H1 (cell line): Measurements from ENCODE around the gene WRAP53. TPM values are rescaled to one million over a fixed set of nuclear protein-coding genes. Genes with fewer than 3 reads are reported as not detected.

Experiments used
- BCL11A ChIP-seq, 2 experiments: IDR thresholded peaks; one replicate each; pipeline ENCODE4 v1.6.1; 2011; ENCODE audit warnings: low read depth in 2 of 2, low read length in 2 of 2, mild to moderate bottlenecking in 2 of 2
- CBX8 ChIP-seq: fragments of 300-800, 300-1000 bp; sonication (generic); IDR thresholded peaks from 2 replicates; pipeline ENCODE4 v1.7.1; 2016; ENCODE audit warnings: low read depth, low read length, borderline replicate concordance
- CREB1 ChIP-seq: IDR thresholded peaks from 2 replicates; pipeline ENCODE4 v1.6.1; 2012; ENCODE audit warnings: inconsistent platforms
- GABPA ChIP-seq: IDR thresholded peaks from 2 replicates; pipeline ENCODE4 v1.6.1; 2011; ENCODE audit warnings: mild to moderate bottlenecking, low read length, moderate library complexity, borderline replicate concordance; ENCODE audit not compliant: insufficient read depth
- GTF2F1 ChIP-seq: IDR thresholded peaks from 2 replicates; pipeline ENCODE4 v1.6.1; 2012; ENCODE audit warnings: low read depth, low read length, improper control_type of control experiment, borderline replicate concordance
- JUN ChIP-seq: IDR thresholded peaks from 2 replicates; pipeline ENCODE4 v1.6.1; 2011; ENCODE audit warnings: low read depth, mild to moderate bottlenecking, improper control_type of control experiment, low read length
- JUND ChIP-seq: IDR thresholded peaks from 2 replicates; pipeline ENCODE4 v1.6.1; 2011; ENCODE audit warnings: mild to moderate bottlenecking, improper control_type of control experiment, low read length
- MAFK ChIP-seq: IDR thresholded peaks from 2 replicates; pipeline ENCODE4 v1.6.1; 2012; ENCODE audit warnings: low read depth, mild to moderate bottlenecking, improper control_type of control experiment, low read length
- NANOG ChIP-seq: IDR thresholded peaks from 2 replicates; pipeline ENCODE4 v1.6.1; 2011; ENCODE audit warnings: low read length, low read depth, mild to moderate bottlenecking, inconsistent platforms; ENCODE audit not compliant: insufficient read depth, poor library complexity, severe bottlenecking
- NRF1 ChIP-seq: IDR thresholded peaks from 2 replicates; pipeline ENCODE4 v1.6.1; 2011; ENCODE audit warnings: mild to moderate bottlenecking, low read depth, low read length, improper control_type of control experiment
- PHF8 ChIP-seq: fragments of 200-600 bp; sonication (generic); conservative IDR thresholded peaks from 2 replicates; pipeline ENCODE4 v1.7.1; 2012; ENCODE audit warnings: low read depth, mild to moderate bottlenecking, inconsistent platforms, low read length, moderate library complexity
- POLR2A ChIP-seq, 2 experiments: IDR thresholded peaks; 1 replicate in 1 of 2; 2 replicates in 1 of 2; pipeline ENCODE4 v1.6.1; 2011; ENCODE audit warnings: low read depth in 2 of 2, low read length in 2 of 2, mild to moderate bottlenecking in 2 of 2; ENCODE audit errors: control extremely low read depth in 1 of 2
- POU5F1 ChIP-seq: IDR thresholded peaks from 2 replicates; pipeline ENCODE4 v1.6.1; 2011; ENCODE audit warnings: low read depth, mild to moderate bottlenecking, low read length, moderate library complexity
- RAD21 ChIP-seq, 2 experiments: IDR thresholded peaks in 1 of 2; conservative IDR thresholded peaks in 1 of 2; 2 replicates each; pipeline ENCODE4 v1.6.1; 2011; ENCODE audit warnings: low read depth in 2 of 2, low read length in 2 of 2, improper control_type of control experiment in 1 of 2, inconsistent platforms in 1 of 2, mild to moderate bottlenecking in 1 of 2, moderate library complexity in 1 of 2
- RFX5 ChIP-seq: IDR thresholded peaks from 2 replicates; pipeline ENCODE4 v1.6.1; 2011; ENCODE audit warnings: low read depth, low read length, improper control_type of control experiment, borderline replicate concordance
- SIN3A ChIP-seq, 2 experiments: IDR thresholded peaks in 1 of 2; conservative IDR thresholded peaks in 1 of 2; 2 replicates each; pipeline ENCODE4 v1.6.1; 2011 to 2012; ENCODE audit warnings: low read length in 2 of 2, improper control_type of control experiment in 1 of 2, low read depth in 1 of 2, mild to moderate bottlenecking in 1 of 2
- SP1 ChIP-seq: IDR thresholded peaks from 2 replicates; pipeline ENCODE4 v1.6.1; 2011; ENCODE audit warnings: low read depth, low read length
- SP2 ChIP-seq: IDR thresholded peaks from 2 replicates; pipeline ENCODE4 v1.6.1; 2012; ENCODE audit warnings: mild to moderate bottlenecking, low read length, inconsistent platforms
- SP4 ChIP-seq: IDR thresholded peaks from 2 replicates; pipeline ENCODE4 v1.6.1; 2012; ENCODE audit warnings: low read length, inconsistent platforms
- TAF1 ChIP-seq: IDR thresholded peaks from 2 replicates; pipeline ENCODE4 v1.6.1; 2011; ENCODE audit warnings: mild to moderate bottlenecking, low read depth, low read length
- TBP ChIP-seq: IDR thresholded peaks from 2 replicates; pipeline ENCODE4 v1.6.1; 2011; ENCODE audit warnings: low read depth, low read length, improper control_type of control experiment
- YY1 ChIP-seq: IDR thresholded peaks from 2 replicates; pipeline ENCODE4 v1.6.1; 2011; ENCODE audit warnings: low read depth, mild to moderate bottlenecking, low read length
- polyA plus RNA-seq, 7 experiments: library from polyadenylated mRNA; depleted of rRNA in 3 of 7; stranded (reverse) in 5 of 7; unstranded in 2 of 7; fragments of >200 nt in 5 of 7; fragments of 200-250 nt in 2 of 7; gene quantifications; 1 replicate in 5 of 7; 2 replicates in 1 of 7; 4 replicates in 1 of 7; pipeline versions ENCODE4 v1.2.1 to v1.2.3, GENCODE V29; 2011 to 2013; ENCODE audit warnings: missing spikeins in 2 of 7, mixed read lengths in 2 of 7
- total RNA-seq: library from RNA; stranded (reverse); fragmentation: NEBNext Ultra II Directional; extraction: Animal tissue kit (Norgen Biotek cat#: 25700); gene quantifications from 2 replicates; pipeline ENCODE4 v1.2.1, GENCODE V29; 2021
- TF ChIP-seq, protein P1 (sequence below): IDR thresholded peaks from 2 replicates; pipeline ENCODE4 v1.6.1; 2012; ENCODE audit warnings: inconsistent platforms
- TF ChIP-seq, protein P2 (sequence below): IDR thresholded peaks from 2 replicates; pipeline ENCODE4 v1.6.1; 2012; ENCODE audit warnings: inconsistent platforms

The WRAP53 gene
- total and polyA plus RNA-seq, 2 of the 8 experiments (the other 6 are each of a cell fraction or from before 2014, with no cell fraction given): 29.2 to 30.1 TPM

DNA sequence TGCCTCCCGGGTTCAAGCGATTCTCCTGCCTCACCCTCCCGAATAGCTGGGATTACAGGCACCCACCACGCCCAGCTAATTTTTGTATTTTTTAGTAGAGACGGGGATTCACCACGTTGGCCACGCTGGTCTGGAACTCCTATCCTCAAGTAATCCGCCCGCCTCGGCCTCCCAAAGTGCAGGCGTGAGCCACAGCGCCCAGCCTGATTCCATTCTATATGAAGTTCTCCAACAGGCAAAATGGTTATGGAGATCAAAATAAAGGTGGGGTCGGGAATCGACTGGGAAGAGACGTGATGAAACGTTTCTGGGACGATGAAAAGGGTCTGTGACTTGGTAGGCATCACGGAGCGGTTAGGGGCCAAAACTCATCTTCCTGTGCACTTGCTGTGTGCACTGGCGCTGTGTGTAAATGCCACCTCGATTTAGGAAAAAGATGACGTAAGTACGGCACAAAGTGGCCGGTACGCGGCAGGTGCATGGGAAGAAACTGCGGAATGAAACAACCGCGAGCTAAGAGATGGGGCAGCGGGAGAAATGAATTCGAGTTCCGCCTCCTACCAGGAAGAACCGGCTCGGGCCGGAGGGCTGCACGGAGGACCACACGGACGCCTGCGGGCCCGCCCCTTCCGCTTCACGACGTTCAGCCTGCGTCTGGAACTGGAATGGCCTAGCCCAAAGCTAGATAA lies 2.6 kb upstream of the WRAP53 start (continued):
- TF ChIP-seq RAD21 (IDR thresholded peaks at IDR 0.05 in 1 of 2, conservative IDR thresholded peaks at IDR 0.05 in 1 of 2; ENCODE audit: low read depth in 2 of 2, low read length in 2 of 2) (peak; percentile 5 to 9; a peak in 2 of 4 replicates), NRF1 (no peak), GABPA (peak; percentile 68; the same call in 1 of the 2 replicates), SP2 (no peak), SP4 (no peak), RFX5 (no peak), NANOG (no peak), POU5F1 (no peak), JUN (peak; percentile 86), TBP (peak; percentile 94), CREB1 (peak; percentile 65), TAF1 (peak; percentile 98), CBX8 (no peak), SP1 (peak; percentile 88), PHF8 (peak; percentile 64), GTF2F1 (peak; percentile 53; the same call in 1 of the 2 replicates), SIN3A (conservative IDR thresholded peaks at IDR 0.05 in 1 of 2, IDR thresholded peaks at IDR 0.05 in 1 of 2; ENCODE audit: low read depth in 1 of 2, low read length in 2 of 2) (peak in 1 of 2 experiments; percentile 48; a peak in 2 of 4 replicates), BCL11A (IDR thresholded peaks at IDR 0.05; ENCODE audit: low read depth in 2 of 2, low read length in 2 of 2) (no peak), JUND (no peak), POLR2A (IDR thresholded peaks at IDR 0.05; ENCODE audit: control extremely low read depth in 1 of 2, low read depth in 2 of 2, low read length in 2 of 2) (peak; percentile 77 to 82; a peak in 2 of 3 replicates), YY1 (0 out of 2 replicates have a peak, but pooled peaks have one; percentile 13), MAFK (no peak)
- TF ChIP-seq, protein P1, sequence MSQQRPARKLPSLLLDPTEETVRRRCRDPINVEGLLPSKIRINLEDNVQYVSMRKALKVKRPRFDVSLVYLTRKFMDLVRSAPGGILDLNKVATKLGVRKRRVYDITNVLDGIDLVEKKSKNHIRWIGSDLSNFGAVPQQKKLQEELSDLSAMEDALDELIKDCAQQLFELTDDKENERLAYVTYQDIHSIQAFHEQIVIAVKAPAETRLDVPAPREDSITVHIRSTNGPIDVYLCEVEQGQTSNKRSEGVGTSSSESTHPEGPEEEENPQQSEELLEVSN: peak; percentile 58
- TF ChIP-seq, protein P2, sequence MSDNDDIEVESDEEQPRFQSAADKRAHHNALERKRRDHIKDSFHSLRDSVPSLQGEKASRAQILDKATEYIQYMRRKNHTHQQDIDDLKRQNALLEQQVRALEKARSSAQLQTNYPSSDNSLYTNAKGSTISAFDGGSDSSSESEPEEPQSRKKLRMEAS: peak; percentile 75; the same call in 1 of the 2 replicates
